ENCODE results near the gene FAF1. TPM values are rescaled to one million over a fixed set of nuclear protein-coding genes. Genes with fewer than 3 reads are reported as not detected.

Gene FAF1
- total RNA-seq, 2 experiments from 2014 or later, result 43.5 to 44.0 TPM

- no peak for TF ChIP-seq CTCF (IDR thresholded peaks at IDR 0.05)
- Mint-ChIP-seq H3K27me3 (no peaks in the 10 kb centered on the region), H3K27ac (no peak overlapping the region), H3K4me1 (ENCODE audit: low read depth) (peaks cover 13% of the 10 kb centered on the region), H3K9me3 (peaks cover 2% of the 10 kb centered on the region), H3K36me3 (ENCODE audit: low read depth) (peaks cover 19% of the 10 kb centered on the region), H3K4me3 (no peak overlapping the region)
- no peak overlapping the region for H3K27ac ChIP-seq (ENCODE audit: low read depth in 1 of 2, low read length in 2 of 2)
- H3K4me3 ChIP-seq (ENCODE audit: low read length), result no peak overlapping the region
- POLR2A ChIA-PET, result no interaction called here
- no peak for ATAC-seq (ENCODE audit: poor library complexity)
- H3K4me1 ChIP-seq (ENCODE audit: insufficient read depth, low read length), result no peaks in the 10 kb centered on the region
- H3K27me3 ChIP-seq (ENCODE audit: control insufficient read depth in 1 of 2, insufficient read depth in 2 of 2, low read length in 2 of 2), result no peaks in the 10 kb centered on the region
- no peaks in the 10 kb centered on the region for H3K36me3 ChIP-seq (ENCODE audit: insufficient read depth, low read length)
- intact Hi-C loops (cut with DNase I, micrococcal nuclease), result no loop called here
- CTCF ChIA-PET, result no interaction called here
- H3K9me3 ChIP-seq (ENCODE audit: control insufficient read depth in 1 of 2, insufficient read depth in 1 of 2, low read length in 2 of 2), result no peaks in the 10 kb centered on the region
- DNase-seq, result no peak
These were observed 124.0 kb downstream of the FAF1 start for GRCh38 chr1:50836117-50836516.

- ChIA-PET POLR2A (no interaction called here), CTCF (no interaction called here)
- no peaks in the 10 kb centered on the region for H3K4me1 ChIP-seq (ENCODE audit: insufficient read depth, low read length)
- ATAC-seq (ENCODE audit: poor library complexity) (no peak), DNase-seq (no peak)
- H3K4me3 ChIP-seq (ENCODE audit: low read length), result no peak overlapping the region
- intact Hi-C loops (cut with DNase I, micrococcal nuclease), result no loop called here
- H3K27me3 ChIP-seq (ENCODE audit: control insufficient read depth in 1 of 2, insufficient read depth in 2 of 2, low read length in 2 of 2), result no peaks in the 10 kb centered on the region
- no peaks in the 10 kb centered on the region for H3K36me3 ChIP-seq (ENCODE audit: insufficient read depth, low read length)
- no peak overlapping the region for H3K27ac Mint-ChIP-seq
- peaks cover 0 to 3% of the 10 kb centered on the region in 2 experiments for H3K9me3 ChIP-seq (ENCODE audit: control insufficient read depth in 1 of 2, insufficient read depth in 1 of 2, low read length in 2 of 2)
- no peak for TF ChIP-seq CTCF (IDR thresholded peaks at IDR 0.05)
- H3K36me3 Mint-ChIP-seq (ENCODE audit: low read depth), result peaks cover 26% of the 10 kb centered on the region
- no peak overlapping the region for H3K27ac ChIP-seq (ENCODE audit: low read depth in 1 of 2, low read length in 2 of 2)
- H3K9me3 Mint-ChIP-seq, result peaks cover 9% of the 10 kb centered on the region
- H3K27me3 Mint-ChIP-seq, result no peaks in the 10 kb centered on the region
- H3K4me1 Mint-ChIP-seq (ENCODE audit: low read depth), result peaks cover 22% of the 10 kb centered on the region
- no peak overlapping the region for H3K4me3 Mint-ChIP-seq
These were observed 126.9 kb downstream of the FAF1 start for GRCh38 chr1:50833216-50833615.

GRCh38 chr1:50832167-50832566 is 127.9 kb downstream of the FAF1 start:
- ChIA-PET POLR2A (no interaction called here), CTCF (no interaction called here)
- no peaks in the 10 kb centered on the region for H3K4me1 ChIP-seq (ENCODE audit: insufficient read depth, low read length)
- no peak for ATAC-seq (ENCODE audit: poor library complexity)
- H3K36me3 ChIP-seq (ENCODE audit: insufficient read depth, low read length), result no peaks in the 10 kb centered on the region
- no peak overlapping the region for H3K27ac ChIP-seq (ENCODE audit: low read depth in 1 of 2, low read length in 2 of 2)
- intact Hi-C loops (cut with DNase I, micrococcal nuclease), result no loop called here
- H3K9me3 ChIP-seq (ENCODE audit: control insufficient read depth in 1 of 2, insufficient read depth in 1 of 2, low read length in 2 of 2), result peaks cover 0 to 5% of the 10 kb centered on the region in 2 experiments
- Mint-ChIP-seq H3K27ac (no peak overlapping the region), H3K4me1 (ENCODE audit: low read depth) (peaks cover 22% of the 10 kb centered on the region), H3K36me3 (ENCODE audit: low read depth) (peaks cover 24% of the 10 kb centered on the region), H3K4me3 (no peak overlapping the region), H3K9me3 (peaks cover 9% of the 10 kb centered on the region), H3K27me3 (no peaks in the 10 kb centered on the region)
- no peak for TF ChIP-seq CTCF (IDR thresholded peaks at IDR 0.05)
- DNase-seq, result no peak
- no peaks in the 10 kb centered on the region for H3K27me3 ChIP-seq (ENCODE audit: control insufficient read depth in 1 of 2, insufficient read depth in 2 of 2, low read length in 2 of 2)
- no peak overlapping the region for H3K4me3 ChIP-seq (ENCODE audit: low read length)
